NOMO-1 treated with dmso at 0.1 percent for 144 hours (cell line): ENCODE results near the gene PMPCB.
A peak's percentile ranks its signal among the peaks of the same experiment; 100 is the strongest.
"Not testable (repeated sequence)": the region's sequence is repeated elsewhere in the genome, so short reads cannot be mapped to it uniquely, and the experiment has no call there.

ENCODE experiments used
- DNase-seq: peaks from one replicate; lab custom pipeline; 2025; ENCODE audit not compliant: unreplicated experiment; lab: John Stamatoyannopoulos, UW

Gene PMPCB, protein sequence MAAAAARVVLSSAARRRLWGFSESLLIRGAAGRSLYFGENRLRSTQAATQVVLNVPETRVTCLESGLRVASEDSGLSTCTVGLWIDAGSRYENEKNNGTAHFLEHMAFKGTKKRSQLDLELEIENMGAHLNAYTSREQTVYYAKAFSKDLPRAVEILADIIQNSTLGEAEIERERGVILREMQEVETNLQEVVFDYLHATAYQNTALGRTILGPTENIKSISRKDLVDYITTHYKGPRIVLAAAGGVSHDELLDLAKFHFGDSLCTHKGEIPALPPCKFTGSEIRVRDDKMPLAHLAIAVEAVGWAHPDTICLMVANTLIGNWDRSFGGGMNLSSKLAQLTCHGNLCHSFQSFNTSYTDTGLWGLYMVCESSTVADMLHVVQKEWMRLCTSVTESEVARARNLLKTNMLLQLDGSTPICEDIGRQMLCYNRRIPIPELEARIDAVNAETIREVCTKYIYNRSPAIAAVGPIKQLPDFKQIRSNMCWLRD

DNA sequence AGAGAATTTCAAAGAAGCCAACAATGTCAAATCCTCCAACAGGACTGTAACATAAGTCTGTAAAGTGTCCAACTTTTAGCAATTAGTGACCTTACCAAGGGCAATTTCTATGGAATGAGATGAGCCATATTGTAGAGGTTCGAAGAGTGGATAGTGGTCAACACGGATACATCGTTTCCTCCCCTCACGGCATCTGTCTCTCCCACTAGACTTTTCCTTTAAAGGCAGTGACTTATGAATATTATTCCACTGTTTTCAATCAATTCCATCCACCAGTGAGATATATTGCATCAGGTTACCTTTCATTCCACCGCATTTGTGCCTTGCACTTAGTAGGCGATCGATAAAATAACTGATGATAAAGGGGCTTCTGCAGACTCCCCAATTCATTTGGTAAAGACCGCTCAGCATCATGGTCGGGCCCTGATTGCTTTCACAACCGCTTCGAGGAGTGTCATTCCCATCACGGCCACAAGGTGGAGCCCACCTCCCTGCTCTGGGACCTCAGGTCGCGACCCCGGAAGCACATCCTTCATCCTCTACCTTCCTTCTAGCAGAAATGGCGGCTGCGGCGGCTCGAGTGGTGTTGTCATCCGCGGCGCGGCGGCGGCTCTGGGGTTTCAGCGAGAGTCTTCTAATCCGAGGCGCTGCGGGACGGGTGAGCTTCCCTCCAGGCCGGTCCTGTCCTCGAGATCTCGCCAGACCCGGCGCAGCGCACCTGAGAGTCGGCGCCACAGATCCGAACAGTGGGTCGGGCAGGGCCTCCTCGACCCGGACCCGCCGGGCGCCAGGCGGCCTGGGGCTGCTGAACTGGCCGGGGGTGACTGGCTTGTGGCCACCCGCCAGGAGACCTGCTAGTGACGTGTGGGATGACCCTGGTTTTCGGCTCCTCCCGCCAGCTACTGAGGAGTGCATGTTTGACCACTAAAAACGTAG, at the start of gene PMPCB:
PMPCB (plus strand) TSS at position 535 of the 936 bp plus-strand sequence; CDS start at position 560, 25 bp downstream.
- peak; percentile 37 for DNase-seq

DNA sequence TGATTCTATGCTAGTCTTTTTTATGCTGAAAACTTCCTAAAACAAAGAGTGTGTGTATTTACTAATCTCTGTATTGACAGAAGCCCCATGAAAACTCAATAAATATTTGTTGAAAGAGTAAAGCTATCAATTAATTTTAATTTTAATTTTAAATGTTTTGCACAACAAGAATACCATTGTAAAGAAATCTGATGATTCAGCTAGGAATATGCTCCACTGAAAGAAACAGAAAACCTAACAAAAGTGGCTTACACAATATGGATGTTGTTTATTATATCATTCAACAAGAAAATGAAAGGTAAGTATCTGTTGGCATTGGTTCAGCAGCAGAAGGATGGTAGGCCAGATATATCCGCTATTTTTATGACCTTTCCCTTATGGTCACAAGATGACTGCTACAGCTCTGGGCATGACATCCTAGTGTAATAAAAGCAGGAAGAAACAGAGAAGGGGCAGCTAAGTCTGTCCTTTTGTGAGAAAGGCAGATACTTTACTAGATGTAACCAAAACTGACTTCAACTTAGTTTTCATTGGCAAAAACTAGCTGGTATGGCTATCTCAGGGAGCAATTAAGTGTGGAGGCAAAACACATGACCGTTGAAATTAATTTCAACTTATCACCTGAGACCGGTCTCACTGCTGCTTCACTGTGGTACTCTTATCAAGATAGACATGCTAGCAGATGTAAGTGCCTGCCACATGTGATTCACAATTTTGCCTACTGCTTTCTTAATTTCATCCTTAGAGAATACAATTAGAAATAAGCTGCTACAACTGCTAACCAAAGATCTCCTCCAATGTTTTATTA, 43.3 kb upstream of the PMPCB start:
- not testable (repeated sequence) for DNase-seq

DNA sequence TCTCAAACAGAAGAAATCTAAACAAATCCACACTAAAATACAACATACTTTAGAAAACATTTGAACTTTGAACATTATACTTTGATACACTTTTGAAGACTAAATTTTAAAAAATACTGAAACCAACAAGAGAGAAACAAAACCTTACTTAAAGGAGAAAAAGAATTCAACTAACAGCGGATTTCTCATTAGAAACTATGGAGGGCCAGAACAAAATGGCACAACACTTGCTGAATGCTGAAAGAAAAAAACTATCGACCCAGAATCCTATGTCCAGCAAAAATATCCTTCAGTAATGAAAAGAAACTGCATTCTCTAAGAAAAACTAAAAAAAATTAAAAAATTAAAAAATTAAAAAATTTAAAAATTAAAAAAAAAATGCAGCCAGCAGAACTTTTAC, 33.2 kb upstream of the PMPCB start:
- not testable (repeated sequence) for DNase-seq

DNA sequence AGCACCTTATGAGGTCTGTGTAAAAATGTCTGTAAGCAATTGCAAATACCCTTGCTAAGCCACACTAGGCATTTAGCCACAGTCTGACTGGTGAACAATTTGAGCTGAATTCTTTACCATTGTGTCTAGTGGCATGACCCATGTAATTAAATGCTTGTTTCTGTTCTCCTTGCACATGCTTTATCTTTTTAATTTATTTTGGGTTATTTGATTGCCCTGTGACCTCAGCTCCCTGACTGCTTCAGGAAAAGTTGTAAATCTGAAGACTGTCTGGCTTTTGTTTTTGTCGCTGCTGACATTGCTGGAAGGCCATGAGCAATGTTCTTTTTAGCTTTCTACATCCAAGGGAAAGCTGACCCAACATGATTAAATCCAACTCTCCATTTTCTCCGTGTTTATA, 31.0 kb upstream of the PMPCB start:
- not testable (repeated sequence) for DNase-seq

DNA sequence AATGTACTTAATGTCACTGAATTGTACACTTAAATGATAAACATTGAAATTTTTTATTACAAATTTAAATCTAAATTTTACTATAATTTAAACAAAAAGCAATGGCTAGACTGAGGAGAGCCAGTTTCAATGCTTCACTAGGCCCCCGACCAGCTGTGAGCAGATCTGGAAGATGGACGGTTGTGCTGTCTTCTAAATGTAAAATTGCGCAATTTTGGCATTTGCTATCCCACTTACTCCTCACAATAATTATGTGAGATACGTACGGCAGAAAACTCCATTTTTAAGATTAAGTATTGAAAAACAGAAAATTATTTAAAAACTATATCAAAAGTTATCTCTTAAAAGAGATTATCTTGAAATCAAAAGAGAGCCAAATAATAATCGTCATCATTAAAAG, 23.9 kb upstream of the PMPCB start:
- DNase-seq: not testable (repeated sequence)

DNA sequence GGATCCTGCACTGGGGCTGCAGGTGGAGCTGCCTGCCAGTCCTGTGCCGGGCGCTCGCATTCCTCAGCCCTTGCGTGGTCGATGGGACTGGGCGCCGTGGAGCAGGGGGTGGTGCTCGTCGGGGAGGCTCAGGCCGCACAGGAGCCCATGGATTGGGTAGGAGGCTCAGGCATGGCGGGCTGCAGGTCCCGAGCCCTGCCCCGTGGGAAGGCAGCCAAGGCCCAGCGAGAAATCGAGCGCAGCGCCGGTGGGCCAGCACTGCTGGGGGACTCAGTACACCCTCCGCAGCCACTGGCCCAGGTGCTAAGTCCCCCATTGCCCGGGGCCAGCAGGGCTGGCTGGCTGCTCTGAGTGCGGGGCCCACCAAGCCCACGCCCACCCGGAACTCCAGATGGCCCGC, 22.4 kb upstream of the PMPCB start:
- not testable (repeated sequence) for DNase-seq

DNA sequence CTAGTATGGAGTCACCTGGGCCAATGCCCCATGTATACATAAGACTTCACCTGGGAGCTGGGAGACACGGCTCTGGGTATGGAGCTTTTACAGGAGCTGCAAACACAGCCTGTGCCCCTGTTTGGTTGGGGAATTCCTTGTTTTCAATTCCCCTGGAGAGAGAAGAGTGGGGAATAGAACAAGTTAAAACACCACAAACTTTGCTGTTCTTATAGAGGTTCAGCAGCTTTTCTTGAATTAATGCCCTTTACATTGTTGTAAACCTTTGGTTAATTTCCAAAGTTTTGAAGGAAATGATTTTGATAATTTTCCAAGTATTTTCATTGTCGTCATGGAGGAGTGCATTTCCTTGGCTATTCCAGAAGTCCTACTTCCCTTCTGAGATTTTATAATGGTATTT, 19.0 kb upstream of the PMPCB start:
- DNase-seq: not testable (repeated sequence)

DNA sequence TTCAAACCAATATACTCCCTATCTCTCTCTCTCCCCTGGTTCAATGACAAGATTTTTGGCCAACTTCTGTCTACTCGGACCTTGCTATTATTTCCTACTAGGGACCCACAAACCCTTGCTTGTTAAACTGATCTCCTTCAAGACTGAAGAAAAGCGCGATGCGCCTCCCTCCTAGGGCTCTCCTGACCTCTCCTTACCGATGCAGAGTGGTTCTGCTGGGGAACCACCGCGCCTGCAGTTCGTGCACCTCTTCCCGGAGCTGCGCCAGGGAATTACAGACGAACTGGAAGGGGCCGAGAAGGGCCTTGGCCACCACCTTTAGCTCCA, 17.6 kb upstream of the PMPCB start:
- not testable (repeated sequence) for DNase-seq

DNA sequence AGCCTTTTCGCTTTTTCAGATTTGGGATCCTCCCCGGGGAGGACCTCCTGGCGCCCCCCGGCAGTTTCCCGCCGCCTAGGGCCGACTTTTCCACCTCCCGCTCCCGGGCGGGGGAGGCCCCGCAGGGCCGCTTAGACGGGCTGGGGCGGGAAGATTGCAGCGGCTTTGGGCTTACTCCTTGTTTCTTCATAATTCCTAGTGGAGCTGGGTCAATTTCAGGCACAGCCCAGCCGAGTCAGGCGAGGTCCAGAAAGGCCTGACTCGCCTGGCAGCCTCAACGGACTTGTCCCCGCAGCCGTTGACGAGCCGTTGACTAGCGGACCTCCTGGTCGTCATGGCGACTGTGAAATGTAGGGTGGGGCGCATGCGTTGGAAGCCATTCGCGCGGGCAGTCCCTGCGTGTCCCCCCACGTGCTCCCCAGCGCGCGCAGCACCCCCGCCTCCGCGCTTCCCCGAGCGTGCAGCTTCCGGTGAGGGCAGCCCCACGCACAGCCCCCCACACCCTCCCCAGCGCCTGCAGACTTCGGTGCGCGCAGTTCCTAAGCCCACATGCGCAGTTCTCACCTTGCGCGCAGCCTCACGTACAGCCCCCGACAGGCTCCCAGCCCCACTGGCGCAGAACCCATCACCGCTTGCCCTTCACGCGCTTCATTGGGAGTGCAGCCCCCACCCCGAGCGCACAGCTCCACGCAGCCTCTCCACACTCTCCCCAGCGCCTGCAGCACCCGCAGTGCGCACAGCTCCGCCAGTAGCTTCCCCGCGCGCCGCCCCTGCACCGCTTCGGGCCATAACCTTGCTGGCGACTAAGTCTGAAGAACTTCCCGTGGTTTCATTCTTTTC, 17.1 kb upstream of the PMPCB start:
- DNase-seq: not testable (repeated sequence)

DNA sequence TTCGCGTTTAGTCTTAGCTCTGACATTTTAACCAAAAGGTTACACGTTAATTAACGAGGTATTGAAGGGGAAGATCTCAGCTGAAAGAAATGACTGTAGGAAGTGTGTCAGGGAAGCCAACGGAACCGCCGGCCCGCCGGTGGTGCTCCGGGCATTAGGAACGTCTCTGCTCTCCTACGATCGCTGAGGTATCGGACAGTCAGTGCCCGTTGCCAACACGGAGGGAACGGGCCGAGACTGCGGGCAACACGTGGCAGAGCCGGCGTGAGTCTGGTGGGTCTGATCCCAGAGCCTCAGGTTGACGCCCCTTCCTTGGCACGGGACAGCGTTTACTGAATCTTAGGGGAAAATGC, 16.5 kb upstream of the PMPCB start:
- not testable (repeated sequence) for DNase-seq

DNA sequence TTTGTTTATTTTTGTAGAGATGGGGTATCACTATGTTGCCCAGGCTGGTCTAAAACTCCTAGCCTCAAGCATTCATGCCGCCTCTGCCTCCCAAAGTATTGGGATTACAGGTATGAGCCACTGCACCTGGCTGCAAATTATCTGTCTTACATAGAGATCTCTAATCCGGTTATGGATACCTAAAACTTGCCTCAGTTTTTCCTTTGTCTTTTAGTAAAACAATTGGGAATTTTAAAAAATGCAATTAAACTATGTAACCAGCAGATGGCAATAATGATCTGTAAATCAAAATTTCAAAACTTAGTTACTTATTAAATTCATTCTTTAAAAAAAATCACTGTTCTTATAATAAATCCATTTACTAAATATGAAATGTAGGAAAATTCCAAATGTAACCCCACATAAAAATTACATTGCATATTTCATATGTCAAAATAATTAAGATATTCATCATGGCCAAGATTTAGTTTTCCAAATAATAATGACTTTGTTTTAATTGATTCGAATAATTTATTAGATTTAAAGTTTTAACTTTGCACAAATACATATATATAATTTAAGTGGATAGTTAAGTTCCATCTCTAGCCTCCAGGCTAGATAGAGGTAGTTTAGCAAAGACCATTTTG, 14.3 kb upstream of the PMPCB start:
- DNase-seq: not testable (repeated sequence)

DNA sequence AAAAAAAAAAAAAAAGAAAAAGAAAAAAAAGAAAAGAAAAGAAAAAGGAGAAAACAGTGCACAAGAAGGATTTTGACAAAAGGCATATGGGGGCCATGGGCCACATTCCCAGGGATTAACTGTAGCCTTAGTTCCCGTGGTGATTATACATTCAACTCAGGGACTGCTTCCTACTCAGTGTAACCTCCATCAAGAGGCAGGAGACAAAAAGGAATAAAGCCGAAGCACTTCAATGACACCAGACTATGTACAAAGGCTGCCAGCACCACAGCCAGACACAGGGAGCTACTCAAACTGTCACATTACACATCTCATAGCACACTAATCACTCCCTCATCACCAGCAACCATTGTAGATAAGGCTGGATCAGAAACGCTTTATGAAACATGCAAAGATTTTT, 5.1 kb upstream of the PMPCB start:
- no peak for DNase-seq

DNA sequence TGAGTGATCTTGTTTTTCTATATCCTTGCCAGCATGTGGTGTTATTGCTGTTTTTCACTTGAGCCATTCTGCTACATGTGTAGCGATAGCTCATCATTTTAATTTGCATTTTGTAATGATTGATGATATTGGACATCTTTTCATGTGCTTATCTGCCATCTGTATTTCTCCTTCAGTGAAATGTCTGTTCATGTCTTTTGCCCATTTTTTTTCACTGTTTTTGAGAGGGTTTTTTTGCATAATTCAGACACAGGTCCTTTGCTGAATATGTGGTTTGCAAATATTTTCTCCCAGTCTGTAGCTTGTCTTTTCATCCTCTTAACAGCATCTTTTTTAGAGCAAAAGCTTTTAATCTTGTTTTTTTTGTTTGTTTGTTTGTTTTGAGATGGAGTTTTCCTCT, 3.7 kb upstream of the PMPCB start:
- no peak for DNase-seq

DNA sequence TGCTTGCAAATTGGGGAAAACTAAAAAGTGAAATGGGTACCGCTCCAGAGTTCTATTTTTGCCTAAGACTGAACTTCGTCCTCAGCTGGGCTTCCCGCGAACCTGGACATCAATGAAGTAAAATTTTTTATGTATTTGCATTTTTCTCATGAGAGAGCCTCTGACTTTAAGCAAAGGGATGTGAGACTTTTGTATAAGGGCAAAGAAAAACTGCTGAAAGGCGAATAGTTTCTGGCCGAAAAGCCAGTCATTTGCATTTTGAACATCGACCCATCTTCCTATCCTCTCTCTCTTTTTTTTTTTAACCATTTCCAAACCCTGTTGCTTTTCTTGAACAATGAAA, 573 bp downstream of the PMPCB start:
- DNase-seq: no peak

DNA sequence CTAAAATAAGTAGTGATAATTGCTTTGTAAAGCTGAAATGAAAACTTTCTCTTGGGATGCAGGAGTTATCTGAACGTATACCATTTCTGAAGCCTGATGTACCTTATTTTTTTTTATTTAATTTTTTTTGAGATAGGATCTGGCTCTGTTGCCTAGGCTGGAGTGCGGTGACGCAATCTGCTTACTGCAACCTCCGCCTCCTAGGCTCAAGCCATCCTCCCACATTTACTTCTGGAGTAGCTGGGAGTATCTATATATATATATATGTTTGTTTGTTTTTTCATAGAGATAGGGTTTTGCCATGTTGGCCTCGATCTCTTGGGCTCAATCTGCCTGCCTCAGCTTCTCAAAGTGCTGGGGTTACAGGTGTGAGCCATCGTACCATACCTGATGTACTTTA, 2.4 kb downstream of the PMPCB start:
- no peak for DNase-seq

DNA sequence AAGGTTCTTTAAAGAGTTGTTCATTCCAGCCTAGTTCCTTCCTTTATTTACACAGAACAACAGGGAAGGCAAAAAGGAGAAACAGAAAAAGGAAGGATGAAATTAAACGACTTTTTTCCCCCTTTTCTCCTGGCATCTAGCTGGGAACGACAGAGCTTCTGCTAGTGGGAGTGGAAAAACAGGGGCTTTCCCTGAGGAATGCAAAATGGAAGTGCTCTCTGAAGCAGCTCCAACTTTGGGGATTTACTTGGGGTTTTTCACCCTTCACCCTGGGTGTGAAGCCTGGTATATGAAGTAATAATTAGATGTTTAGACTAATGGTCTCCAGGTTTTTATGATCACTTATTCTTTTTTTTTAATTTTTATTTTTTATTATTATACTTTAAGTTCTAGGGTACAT, 4.2 kb downstream of the PMPCB start:
- DNase-seq: no peak

DNA sequence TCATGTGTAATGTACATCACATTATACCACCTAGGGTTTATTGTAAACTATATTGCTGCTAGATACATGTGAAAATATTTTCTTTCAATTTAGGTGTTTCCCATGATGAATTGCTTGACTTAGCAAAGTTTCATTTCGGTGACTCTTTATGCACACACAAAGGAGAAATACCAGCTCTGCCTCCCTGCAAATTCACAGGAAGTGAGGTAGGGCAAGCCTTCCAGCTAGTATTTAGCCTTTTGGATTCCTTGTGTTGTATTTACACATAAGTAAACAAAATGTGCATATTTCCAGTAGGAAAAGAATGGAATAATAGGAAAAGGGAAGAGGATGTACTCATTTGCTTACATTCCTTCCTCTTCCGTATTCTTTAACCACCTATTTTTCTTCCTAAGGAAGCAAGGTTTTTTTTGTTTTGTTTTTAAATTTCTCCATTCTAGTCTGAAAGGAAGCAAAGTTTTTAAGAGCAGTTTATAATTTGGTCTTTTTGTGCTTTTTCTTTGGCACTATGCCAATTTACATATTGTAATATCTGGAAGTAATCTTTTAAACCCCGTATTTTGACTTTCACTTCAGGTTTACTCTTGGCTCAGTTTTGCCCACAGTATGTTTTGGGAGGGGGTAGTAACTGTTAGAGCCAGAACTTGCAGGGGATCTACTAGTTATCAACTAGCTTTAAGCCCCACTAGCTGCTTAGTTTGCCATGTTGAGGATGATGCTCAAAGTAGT, 10.4 kb downstream of the PMPCB start:
- DNase-seq: no peak

DNA sequence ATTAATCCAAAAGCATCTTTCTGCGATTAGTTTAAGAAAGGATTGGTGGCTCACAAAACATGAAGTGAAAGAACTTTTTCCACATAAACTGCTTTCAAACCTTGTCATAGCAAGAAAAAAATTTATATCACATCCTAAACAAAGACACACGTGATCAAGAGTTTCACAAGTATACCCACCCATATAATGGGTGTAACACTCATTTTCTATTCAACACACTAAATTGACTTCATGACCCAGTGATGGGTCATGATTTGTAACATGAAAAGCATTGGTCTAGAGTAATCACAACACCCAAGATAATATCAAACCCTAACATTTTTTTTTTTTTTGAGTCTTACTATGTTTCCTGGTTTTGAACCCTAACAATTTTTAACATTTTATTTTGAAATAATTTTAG, 17.6 kb downstream of the PMPCB start:
- DNase-seq: no peak

DNA sequence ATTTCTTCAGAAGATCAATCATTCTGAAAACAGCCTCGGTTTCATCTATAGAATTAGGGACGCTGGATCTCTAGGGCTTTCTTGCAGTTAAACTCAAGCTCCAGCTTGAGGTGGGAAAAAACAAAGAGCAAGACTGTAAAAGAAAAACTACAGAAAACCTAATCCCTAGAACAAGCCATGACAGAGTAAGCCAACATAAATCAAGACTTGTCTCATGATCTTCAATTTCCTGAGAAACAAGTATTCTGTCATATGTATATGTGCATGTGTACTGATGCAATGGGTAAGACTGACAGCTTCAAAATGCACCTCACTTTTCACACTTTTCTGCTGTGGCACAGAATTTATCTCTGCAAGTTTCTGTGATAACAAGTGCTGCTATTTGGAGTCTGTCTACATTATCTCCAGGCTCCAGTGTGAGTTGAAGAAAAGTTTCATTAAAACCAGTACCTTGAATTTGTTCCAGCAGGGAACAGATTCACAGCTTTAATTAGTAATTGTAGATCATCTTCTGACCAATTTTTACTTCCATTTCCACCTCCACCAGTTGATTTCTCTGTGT, 19.2 kb downstream of the PMPCB start:
- DNase-seq: no peak
